Measurements from ENCODE around the gene RNU6-1. TPM values are rescaled to one million over a fixed set of nuclear protein-coding genes. Genes with fewer than 3 reads are reported as not detected.

RNU6-1 gene
- total and polyA plus RNA-seq, 2 experiments from 2014 or later: not detected

DNA sequence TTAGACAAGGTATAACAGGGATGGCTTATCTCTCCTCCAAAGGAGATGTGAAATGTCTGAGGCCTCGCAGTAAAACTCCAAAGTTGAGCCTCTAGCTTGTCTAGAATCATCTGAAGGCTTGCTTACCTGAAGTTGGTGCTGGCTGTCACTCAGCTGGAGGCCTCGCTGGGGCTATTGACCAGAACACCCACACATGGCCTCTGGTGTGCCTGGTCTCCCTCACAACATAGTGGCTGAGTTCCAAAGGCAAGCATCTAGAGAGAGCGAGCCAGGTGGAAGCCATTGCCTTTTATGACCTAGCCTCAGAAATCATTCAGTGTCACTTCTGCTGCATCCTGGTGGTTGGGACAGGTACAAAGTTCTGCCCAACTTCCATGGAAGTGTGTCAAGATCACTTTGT, 17.4 kb upstream of the RNU6-1 start:
- in situ Hi-C loops (cut with MboI): loop anchor here (10.0 kb wide), 1 partner anchor 308 kb away; no protein-coding TSS in a partner anchor
- no peak overlapping the region for H2AFZ ChIP-seq
- DNase-seq: no peak

DNA sequence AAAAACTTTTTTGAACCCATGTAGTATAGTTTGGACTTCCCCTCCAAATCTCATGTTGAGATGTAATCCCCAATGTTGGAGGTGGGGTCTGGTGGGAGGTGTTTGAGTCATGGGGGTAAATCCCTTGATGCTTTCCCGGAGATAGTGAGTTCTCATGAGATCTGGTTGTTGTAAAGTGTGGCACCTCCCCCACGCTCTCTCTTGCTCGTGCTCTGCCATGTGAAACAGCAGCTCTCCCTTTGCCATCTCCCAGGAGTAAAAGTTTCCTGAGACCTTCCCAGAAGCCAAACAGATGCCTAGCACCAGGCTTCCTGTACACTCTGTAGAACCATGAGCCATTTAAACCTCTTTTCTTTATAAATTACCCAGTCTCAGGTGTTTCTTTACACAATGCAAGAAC, 16.0 kb upstream of the RNU6-1 start:
- Histone ChIP-seq H3F3A (ENCODE audit: insufficient read depth) (no peaks in the 10 kb centered on the region), H3K4me1 (ENCODE audit: insufficient read depth) (no peaks in the 10 kb centered on the region), H3K4me3 (no peak overlapping the region), H3K9me3 (ENCODE audit: low read depth) (no peaks in the 10 kb centered on the region), H3K9ac (no peak overlapping the region), H2AFZ (no peak overlapping the region), H3K27ac (no peak overlapping the region), H3K36me3 (ENCODE audit: low read depth) (no peaks in the 10 kb centered on the region), H3K79me2 (ENCODE audit: insufficient read depth) (no peaks in the 10 kb centered on the region), H3K9me2 (ENCODE audit: insufficient read depth) (no peaks in the 10 kb centered on the region), H4K20me1 (ENCODE audit: insufficient read depth) (no peaks in the 10 kb centered on the region), H3K4me2 (ENCODE audit: unreplicated experiment) (no peak overlapping the region), H3K27me3 (replicated peaks; ENCODE audit: insufficient read depth) (no peaks in the 10 kb centered on the region)
- WGBS, 2 experiments (ENCODE audit: low coverage in 1 of 2, low lambda C conversion rate in 2 of 2, missing lambda C conversion rate in 2 of 2): 88 to 89% methylated on average over 3 of the region's 3 CpGs
- no peak for DNase-seq
- TF ChIP-seq EZH2 (IDR thresholded peaks at IDR 0.05; ENCODE audit: insufficient read depth, poor library complexity, severe bottlenecking) (no peak), EZH2phosphoT487 (IDR thresholded peaks at IDR 0.05; ENCODE audit: insufficient read depth, low read depth) (no peak)
- in situ Hi-C loops (cut with MboI): loop anchor here (10.0 kb wide), 1 partner anchor 309 kb away; no protein-coding TSS in a partner anchor

More for the DNA sequence above, 17.4 kb upstream of the RNU6-1 start:
- Histone ChIP-seq H3K36me3 (ENCODE audit: low read depth) (no peaks in the 10 kb centered on the region), H3K79me2 (ENCODE audit: insufficient read depth) (no peaks in the 10 kb centered on the region), H3K9ac (no peak overlapping the region), H3F3A (ENCODE audit: insufficient read depth) (no peaks in the 10 kb centered on the region), H3K4me1 (ENCODE audit: insufficient read depth) (no peaks in the 10 kb centered on the region), H3K9me2 (ENCODE audit: insufficient read depth) (no peaks in the 10 kb centered on the region), H3K4me3 (no peak overlapping the region), H3K4me2 (ENCODE audit: unreplicated experiment) (no peak overlapping the region), H3K9me3 (ENCODE audit: low read depth) (no peaks in the 10 kb centered on the region), H3K27ac (no peak overlapping the region), H4K20me1 (ENCODE audit: insufficient read depth) (no peaks in the 10 kb centered on the region), H3K27me3 (replicated peaks; ENCODE audit: insufficient read depth) (no peaks in the 10 kb centered on the region)
- WGBS, 2 experiments (ENCODE audit: low coverage in 1 of 2, low lambda C conversion rate in 2 of 2, missing lambda C conversion rate in 2 of 2): 60 to 61% methylated on average over 3 of the region's 3 CpGs
- TF ChIP-seq EZH2phosphoT487 (IDR thresholded peaks at IDR 0.05; ENCODE audit: insufficient read depth, low read depth) (no peak), EZH2 (IDR thresholded peaks at IDR 0.05; ENCODE audit: insufficient read depth, poor library complexity, severe bottlenecking) (no peak)

DNA sequence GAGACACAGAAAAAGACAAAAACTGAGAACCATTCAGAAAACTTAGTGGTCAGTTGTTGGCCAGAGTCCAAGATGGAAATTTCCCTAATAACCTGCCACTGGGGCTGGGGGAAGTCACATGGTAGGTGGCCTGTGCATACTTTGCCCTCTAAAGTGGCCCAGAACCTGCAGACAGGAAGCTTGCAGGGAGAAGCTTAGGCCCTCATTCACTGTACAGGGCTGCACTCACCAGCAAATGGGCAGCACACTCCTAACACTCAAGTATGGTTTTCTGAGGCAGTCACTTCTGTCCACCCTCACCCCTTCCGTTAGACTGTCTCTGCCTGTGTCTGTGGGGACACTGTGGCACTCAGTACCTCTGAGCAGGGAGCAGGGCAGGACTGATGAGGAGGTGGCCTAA, 14.5 kb upstream of the RNU6-1 start:
- Histone ChIP-seq H3K4me3 (no peak overlapping the region), H2AFZ (no peak overlapping the region), H3K27ac (no peak overlapping the region), H3K27me3 (replicated peaks; ENCODE audit: insufficient read depth) (no peaks in the 10 kb centered on the region), H3F3A (ENCODE audit: insufficient read depth) (no peaks in the 10 kb centered on the region), H3K9me2 (ENCODE audit: insufficient read depth) (no peaks in the 10 kb centered on the region), H3K9me3 (ENCODE audit: low read depth) (no peaks in the 10 kb centered on the region), H4K20me1 (ENCODE audit: insufficient read depth) (no peaks in the 10 kb centered on the region), H3K36me3 (ENCODE audit: low read depth) (no peaks in the 10 kb centered on the region), H3K9ac (no peak overlapping the region), H3K4me1 (ENCODE audit: insufficient read depth) (no peaks in the 10 kb centered on the region), H3K4me2 (ENCODE audit: unreplicated experiment) (no peak overlapping the region), H3K79me2 (ENCODE audit: insufficient read depth) (no peaks in the 10 kb centered on the region)
- TF ChIP-seq EZH2 (IDR thresholded peaks at IDR 0.05; ENCODE audit: insufficient read depth, poor library complexity, severe bottlenecking): no peak
- TF ChIP-seq EZH2phosphoT487 (IDR thresholded peaks at IDR 0.05; ENCODE audit: insufficient read depth, low read depth): no peak
- DNase-seq: no peak
- 71 to 72% methylated on average over 1 of the region's 1 CpG for WGBS, 2 experiments (ENCODE audit: low coverage in 1 of 2, low lambda C conversion rate in 2 of 2, missing lambda C conversion rate in 2 of 2)
- in situ Hi-C loops (cut with MboI): loop anchor here (10.0 kb wide), 1 partner anchor 310 kb away; no protein-coding TSS in a partner anchor

DNA sequence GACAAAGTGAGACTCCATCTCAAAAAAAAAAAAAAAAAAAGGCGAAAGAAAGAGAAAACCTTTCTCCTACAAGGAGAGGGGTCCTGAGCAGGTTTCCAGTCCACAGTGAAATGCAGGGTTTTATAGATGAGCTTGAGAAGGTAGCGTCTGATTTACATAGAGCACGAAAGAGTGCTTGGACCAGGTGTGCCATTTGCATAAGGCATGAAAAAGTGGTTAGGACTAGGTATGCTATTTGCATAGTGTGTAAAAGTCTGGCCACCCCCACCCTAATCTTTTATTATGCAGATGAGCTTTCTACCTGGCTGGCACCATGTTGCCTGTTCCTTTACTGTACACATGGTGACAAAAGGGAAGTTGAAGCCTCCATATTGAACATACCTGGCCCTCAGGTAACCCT, 13.6 kb upstream of the RNU6-1 start:
- TF ChIP-seq EZH2phosphoT487 (IDR thresholded peaks at IDR 0.05; ENCODE audit: insufficient read depth, low read depth) (no peak), EZH2 (IDR thresholded peaks at IDR 0.05; ENCODE audit: insufficient read depth, poor library complexity, severe bottlenecking) (no peak)
- no peak overlapping the region for H3K4me3 ChIP-seq
- no peaks in the 10 kb centered on the region for H3K36me3 ChIP-seq (ENCODE audit: low read depth)
- no peak overlapping the region for H3K9ac ChIP-seq
- no peaks in the 10 kb centered on the region for H3K9me3 ChIP-seq (ENCODE audit: low read depth)
- H3K9me2 ChIP-seq (ENCODE audit: insufficient read depth): no peaks in the 10 kb centered on the region
- H3K4me1 ChIP-seq (ENCODE audit: insufficient read depth): no peaks in the 10 kb centered on the region
- in situ Hi-C loops (cut with MboI): loop anchor here (10.0 kb wide), 1 partner anchor 311 kb away; no protein-coding TSS in a partner anchor
- H2AFZ ChIP-seq: no peak overlapping the region
- DNase-seq: no peak
- no peaks in the 10 kb centered on the region for H3K27me3 ChIP-seq (replicated peaks; ENCODE audit: insufficient read depth)
- no peak overlapping the region for H3K4me2 ChIP-seq (ENCODE audit: unreplicated experiment)
- H3F3A ChIP-seq (ENCODE audit: insufficient read depth): no peaks in the 10 kb centered on the region
- H3K27ac ChIP-seq: no peak overlapping the region
- no peaks in the 10 kb centered on the region for H3K79me2 ChIP-seq (ENCODE audit: insufficient read depth)
- no peaks in the 10 kb centered on the region for H4K20me1 ChIP-seq (ENCODE audit: insufficient read depth)
- WGBS, 2 experiments (ENCODE audit: low coverage in 1 of 2, low lambda C conversion rate in 2 of 2, missing lambda C conversion rate in 2 of 2): 82 to 92% methylated on average over 3 of the region's 3 CpGs

DNA sequence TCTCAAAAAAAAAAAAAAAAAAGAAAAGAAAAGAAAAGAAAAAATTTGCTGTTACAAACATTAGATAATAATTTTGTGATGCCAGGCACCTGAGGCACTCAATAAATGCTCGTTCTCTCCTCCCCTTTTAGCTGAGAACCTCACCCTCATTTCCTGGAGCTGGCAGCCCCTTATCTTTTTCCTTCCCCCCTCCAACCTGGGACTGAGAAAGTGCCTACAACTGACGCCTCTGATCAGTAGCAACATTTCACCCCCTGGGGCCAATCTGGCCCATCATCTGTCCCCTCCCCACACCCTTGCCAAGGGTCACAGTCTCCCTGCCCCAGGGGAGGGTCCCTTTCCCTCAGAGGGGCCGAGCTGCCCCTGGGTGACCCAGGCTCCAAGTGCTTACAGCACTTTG, 12.6 kb upstream of the RNU6-1 start:
- no peaks in the 10 kb centered on the region for H3K27me3 ChIP-seq (replicated peaks; ENCODE audit: insufficient read depth)
- no peaks in the 10 kb centered on the region for H3K4me1 ChIP-seq (ENCODE audit: insufficient read depth)
- H3K27ac ChIP-seq: no peak overlapping the region
- no peak overlapping the region for H3K4me2 ChIP-seq (ENCODE audit: unreplicated experiment)
- H2AFZ ChIP-seq: no peak overlapping the region
- in situ Hi-C loops (cut with MboI): loop anchor here (10.0 kb wide), 1 partner anchor 312 kb away; no protein-coding TSS in a partner anchor
- no peaks in the 10 kb centered on the region for H3K9me2 ChIP-seq (ENCODE audit: insufficient read depth)
- no peak for TF ChIP-seq EZH2phosphoT487 (IDR thresholded peaks at IDR 0.05; ENCODE audit: insufficient read depth, low read depth)
- TF ChIP-seq EZH2 (IDR thresholded peaks at IDR 0.05; ENCODE audit: insufficient read depth, poor library complexity, severe bottlenecking): no peak
- no peaks in the 10 kb centered on the region for H3F3A ChIP-seq (ENCODE audit: insufficient read depth)
- no peak for DNase-seq
- H3K9me3 ChIP-seq (ENCODE audit: low read depth): no peaks in the 10 kb centered on the region
- no peaks in the 10 kb centered on the region for H3K36me3 ChIP-seq (ENCODE audit: low read depth)
- H3K4me3 ChIP-seq: no peak overlapping the region
- no peaks in the 10 kb centered on the region for H3K79me2 ChIP-seq (ENCODE audit: insufficient read depth)
- H4K20me1 ChIP-seq (ENCODE audit: insufficient read depth): no peaks in the 10 kb centered on the region
- no peak overlapping the region for H3K9ac ChIP-seq
- 77 to 92% methylated on average over 3 of the region's 3 CpGs for WGBS, 2 experiments (ENCODE audit: low coverage in 1 of 2, low lambda C conversion rate in 2 of 2, missing lambda C conversion rate in 2 of 2)
